HEK293 (cell line): ENCODE measurements around the gene CIB4.

ENCODE experiments used
- CTCF ChIA-PET: fragments of 350-600 bp; formaldehyde crosslinking; extraction: SDS; loops from one replicate; lab custom pipeline; 2021; ENCODE audit warnings: antibody characterized with exemption; lab: Yijun Ruan, JAX
- POLR2A ChIA-PET: fragments of 300-600 bp; formaldehyde crosslinking; extraction: SDS; loops from one replicate; lab custom pipeline; 2020; ENCODE audit warnings: antibody characterized with exemption, inconsistent platforms; lab: Yijun Ruan, JAX
- H3K27ac ChIP-seq: fragments of 200-500 bp; sonication (Bioruptor generic); 2 replicates; pipeline ENCODE4 v1.5.1; 2014; ENCODE audit warnings: low read depth, low read length, control low read depth, inconsistent platforms; ENCODE audit errors: extremely low read depth
- H3K36me3 ChIP-seq, 2 experiments: fragments of 200-500 bp in 1 of 2; sonication (Bioruptor generic) in 1 of 2; 1 replicate in 1 of 2; 2 replicates in 1 of 2; pipeline ENCODE4 v1.5.1; 2014 to 2017; ENCODE audit warnings: inconsistent platforms in 2 of 2, low read length in 2 of 2; ENCODE audit not compliant: control insufficient read depth in 2 of 2, insufficient read depth in 1 of 2
- H3K4me1 ChIP-seq: fragments of 200-500 bp; sonication (Bioruptor generic); 2 replicates; pipeline ENCODE4 v1.5.1; 2014; ENCODE audit warnings: mild to moderate bottlenecking, low read length, inconsistent platforms; ENCODE audit not compliant: control insufficient read depth, insufficient read depth
- H3K4me3 ChIP-seq: 2 replicates; pipeline ENCODE4 v1.5.1; 2011; ENCODE audit warnings: low read depth, mild to moderate bottlenecking, control low read depth, low read length, moderate library complexity
- H3K9me3 ChIP-seq: fragments of 200-500 bp; sonication (Bioruptor generic); 2 replicates; pipeline ENCODE4 v1.5.1; 2014; ENCODE audit warnings: low read depth, low read length, inconsistent platforms; ENCODE audit not compliant: control insufficient read depth, insufficient read depth
- FEZF1 ChIP-seq: fragments of 450-650 bp; formaldehyde crosslinking; IDR thresholded peaks from 2 replicates; pipeline ENCODE4 v1.5.1; 2016; ENCODE audit warnings: missing biosample characterization, missing genetic modification characterization
- IKZF3 ChIP-seq: fragments of 450-650 bp; IDR thresholded peaks from 2 replicates; pipeline ENCODE4 v1.5.0; 2018; ENCODE audit warnings: missing biosample characterization, mild to moderate bottlenecking, missing genetic modification characterization, moderate library complexity
- MZF1 ChIP-seq: fragments of 450-650 bp; formaldehyde crosslinking; IDR thresholded peaks from 2 replicates; pipeline ENCODE4 v1.5.1; 2017; ENCODE audit warnings: missing biosample characterization, missing genetic modification characterization, borderline replicate concordance
- ZBTB26 ChIP-seq: fragments of 450-650 bp; formaldehyde crosslinking; optimal IDR thresholded peaks from 2 replicates; pipeline ENCODE3; 2016; ENCODE audit warnings: missing biosample characterization, mild to moderate bottlenecking, missing genetic modification characterization
- ZBTB8A ChIP-seq: fragments of 450-650 bp; formaldehyde crosslinking; IDR thresholded peaks from 2 replicates; pipeline ENCODE4 v1.5.1; 2016; ENCODE audit warnings: missing biosample characterization, missing genetic modification characterization
- ZNF112 ChIP-seq: fragments of 450-650 bp; formaldehyde crosslinking; IDR thresholded peaks from 2 replicates; pipeline ENCODE4 v1.5.0; 2017; ENCODE audit warnings: missing biosample characterization, missing genetic modification characterization
- ZNF132 ChIP-seq: fragments of 450-650 bp; formaldehyde crosslinking; IDR thresholded peaks from 2 replicates; pipeline ENCODE4 v1.5.1; 2017; ENCODE audit warnings: missing biosample characterization, missing genetic modification characterization, borderline replicate concordance
- ZNF221 ChIP-seq: fragments of 450-650 bp; formaldehyde crosslinking; IDR thresholded peaks from 2 replicates; pipeline ENCODE4 v1.5.1; 2017; ENCODE audit warnings: missing biosample characterization, missing genetic modification characterization, borderline replicate concordance
- ZNF248 ChIP-seq: fragments of 450-650 bp; formaldehyde crosslinking; IDR thresholded peaks from 2 replicates; pipeline ENCODE4 v1.5.1; 2017; ENCODE audit warnings: missing biosample characterization, missing genetic modification characterization
- ZNF302 ChIP-seq: fragments of 450-650 bp; formaldehyde crosslinking; IDR thresholded peaks from 2 replicates; pipeline ENCODE4 v1.5.1; 2016; ENCODE audit warnings: missing biosample characterization, missing genetic modification characterization, low read depth
- ZNF354C ChIP-seq: fragments of 450-650 bp; formaldehyde crosslinking; IDR thresholded peaks from 2 replicates; pipeline ENCODE4 v1.5.1; 2016; ENCODE audit warnings: missing biosample characterization, missing genetic modification characterization, low read depth, borderline replicate concordance
- ZNF366 ChIP-seq: fragments of 450-650 bp; formaldehyde crosslinking; conservative IDR thresholded peaks from 2 replicates; pipeline ENCODE4 v1.5.1; 2016; ENCODE audit warnings: missing biosample characterization, missing genetic modification characterization
- ZNF488 ChIP-seq: fragments of 450-650 bp; formaldehyde crosslinking; IDR thresholded peaks from 2 replicates; pipeline ENCODE4 v1.5.1; 2016; ENCODE audit warnings: missing biosample characterization, missing genetic modification characterization
- ZNF561 ChIP-seq: fragments of 450-650 bp; IDR thresholded peaks from 2 replicates; pipeline ENCODE4 v1.5.1; 2018; ENCODE audit warnings: missing biosample characterization, missing genetic modification characterization, borderline replicate concordance
- ZNF768 ChIP-seq: fragments of 450-650 bp; formaldehyde crosslinking; IDR thresholded peaks from 2 replicates; pipeline ENCODE4 v1.5.1; 2018; ENCODE audit warnings: missing biosample characterization, mild to moderate bottlenecking, missing genetic modification characterization
- ZNF830 ChIP-seq: fragments of 450-650 bp; IDR thresholded peaks from 2 replicates; pipeline ENCODE4 v1.5.0; 2018; ENCODE audit warnings: missing biosample characterization, missing genetic modification characterization, low read depth, mild to moderate bottlenecking, moderate library complexity
- TF ChIP-seq, protein P1 (sequence below): fragments of 450-650 bp; formaldehyde crosslinking; IDR thresholded peaks from 2 replicates; pipeline ENCODE4 v1.5.1; 2016; ENCODE audit warnings: missing biosample characterization, missing genetic modification characterization, borderline replicate concordance
- TF ChIP-seq, protein P2 (sequence below): fragments of 450-650 bp; formaldehyde crosslinking; IDR thresholded peaks from 2 replicates; pipeline ENCODE4 v1.5.1; 2017; ENCODE audit warnings: missing biosample characterization, missing genetic modification characterization
- TF ChIP-seq, protein P3 (sequence below): fragments of 450-650 bp; formaldehyde crosslinking; IDR thresholded peaks from 2 replicates; pipeline ENCODE4 v1.5.1; 2016; ENCODE audit warnings: missing biosample characterization, missing genetic modification characterization, low read depth

CIB4 gene

GRCh38 chr2:26619521-26619951, 21.6 kb downstream of the CIB4 start:
- Histone ChIP-seq H3K4me1 (no peaks in the 10 kb centered on the region), H3K27ac (no peak overlapping the region), H3K36me3 (no peaks in the 10 kb centered on the region), H3K4me3 (no peak overlapping the region), H3K9me3 (no peaks in the 10 kb centered on the region)
- CTCF ChIA-PET: no interaction called here
- TF ChIP-seq, protein P1, sequence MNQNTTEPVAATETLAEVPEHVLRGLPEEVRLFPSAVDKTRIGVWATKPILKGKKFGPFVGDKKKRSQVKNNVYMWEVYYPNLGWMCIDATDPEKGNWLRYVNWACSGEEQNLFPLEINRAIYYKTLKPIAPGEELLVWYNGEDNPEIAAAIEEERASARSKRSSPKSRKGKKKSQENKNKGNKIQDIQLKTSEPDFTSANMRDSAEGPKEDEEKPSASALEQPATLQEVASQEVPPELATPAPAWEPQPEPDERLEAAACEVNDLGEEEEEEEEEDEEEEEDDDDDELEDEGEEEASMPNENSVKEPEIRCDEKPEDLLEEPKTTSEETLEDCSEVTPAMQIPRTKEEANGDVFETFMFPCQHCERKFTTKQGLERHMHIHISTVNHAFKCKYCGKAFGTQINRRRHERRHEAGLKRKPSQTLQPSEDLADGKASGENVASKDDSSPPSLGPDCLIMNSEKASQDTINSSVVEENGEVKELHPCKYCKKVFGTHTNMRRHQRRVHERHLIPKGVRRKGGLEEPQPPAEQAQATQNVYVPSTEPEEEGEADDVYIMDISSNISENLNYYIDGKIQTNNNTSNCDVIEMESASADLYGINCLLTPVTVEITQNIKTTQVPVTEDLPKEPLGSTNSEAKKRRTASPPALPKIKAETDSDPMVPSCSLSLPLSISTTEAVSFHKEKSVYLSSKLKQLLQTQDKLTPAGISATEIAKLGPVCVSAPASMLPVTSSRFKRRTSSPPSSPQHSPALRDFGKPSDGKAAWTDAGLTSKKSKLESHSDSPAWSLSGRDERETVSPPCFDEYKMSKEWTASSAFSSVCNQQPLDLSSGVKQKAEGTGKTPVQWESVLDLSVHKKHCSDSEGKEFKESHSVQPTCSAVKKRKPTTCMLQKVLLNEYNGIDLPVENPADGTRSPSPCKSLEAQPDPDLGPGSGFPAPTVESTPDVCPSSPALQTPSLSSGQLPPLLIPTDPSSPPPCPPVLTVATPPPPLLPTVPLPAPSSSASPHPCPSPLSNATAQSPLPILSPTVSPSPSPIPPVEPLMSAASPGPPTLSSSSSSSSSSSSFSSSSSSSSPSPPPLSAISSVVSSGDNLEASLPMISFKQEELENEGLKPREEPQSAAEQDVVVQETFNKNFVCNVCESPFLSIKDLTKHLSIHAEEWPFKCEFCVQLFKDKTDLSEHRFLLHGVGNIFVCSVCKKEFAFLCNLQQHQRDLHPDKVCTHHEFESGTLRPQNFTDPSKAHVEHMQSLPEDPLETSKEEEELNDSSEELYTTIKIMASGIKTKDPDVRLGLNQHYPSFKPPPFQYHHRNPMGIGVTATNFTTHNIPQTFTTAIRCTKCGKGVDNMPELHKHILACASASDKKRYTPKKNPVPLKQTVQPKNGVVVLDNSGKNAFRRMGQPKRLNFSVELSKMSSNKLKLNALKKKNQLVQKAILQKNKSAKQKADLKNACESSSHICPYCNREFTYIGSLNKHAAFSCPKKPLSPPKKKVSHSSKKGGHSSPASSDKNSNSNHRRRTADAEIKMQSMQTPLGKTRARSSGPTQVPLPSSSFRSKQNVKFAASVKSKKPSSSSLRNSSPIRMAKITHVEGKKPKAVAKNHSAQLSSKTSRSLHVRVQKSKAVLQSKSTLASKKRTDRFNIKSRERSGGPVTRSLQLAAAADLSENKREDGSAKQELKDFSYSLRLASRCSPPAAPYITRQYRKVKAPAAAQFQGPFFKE (tag by site-specific recombination): no peak
- no peak for TF ChIP-seq ZNF488 (tag by site-specific recombination)
- no peak for TF ChIP-seq IKZF3
- no peak for TF ChIP-seq FEZF1 (tag by site-specific recombination)
- TF ChIP-seq, protein P2, sequence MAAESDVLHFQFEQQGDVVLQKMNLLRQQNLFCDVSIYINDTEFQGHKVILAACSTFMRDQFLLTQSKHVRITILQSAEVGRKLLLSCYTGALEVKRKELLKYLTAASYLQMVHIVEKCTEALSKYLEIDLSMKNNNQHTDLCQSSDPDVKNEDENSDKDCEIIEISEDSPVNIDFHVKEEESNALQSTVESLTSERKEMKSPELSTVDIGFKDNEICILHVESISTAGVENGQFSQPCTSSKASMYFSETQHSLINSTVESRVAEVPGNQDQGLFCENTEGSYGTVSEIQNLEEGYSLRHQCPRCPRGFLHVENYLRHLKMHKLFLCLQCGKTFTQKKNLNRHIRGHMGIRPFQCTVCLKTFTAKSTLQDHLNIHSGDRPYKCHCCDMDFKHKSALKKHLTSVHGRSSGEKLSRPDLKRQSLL (tag by site-specific recombination): no peak
- TF ChIP-seq, protein P3, sequence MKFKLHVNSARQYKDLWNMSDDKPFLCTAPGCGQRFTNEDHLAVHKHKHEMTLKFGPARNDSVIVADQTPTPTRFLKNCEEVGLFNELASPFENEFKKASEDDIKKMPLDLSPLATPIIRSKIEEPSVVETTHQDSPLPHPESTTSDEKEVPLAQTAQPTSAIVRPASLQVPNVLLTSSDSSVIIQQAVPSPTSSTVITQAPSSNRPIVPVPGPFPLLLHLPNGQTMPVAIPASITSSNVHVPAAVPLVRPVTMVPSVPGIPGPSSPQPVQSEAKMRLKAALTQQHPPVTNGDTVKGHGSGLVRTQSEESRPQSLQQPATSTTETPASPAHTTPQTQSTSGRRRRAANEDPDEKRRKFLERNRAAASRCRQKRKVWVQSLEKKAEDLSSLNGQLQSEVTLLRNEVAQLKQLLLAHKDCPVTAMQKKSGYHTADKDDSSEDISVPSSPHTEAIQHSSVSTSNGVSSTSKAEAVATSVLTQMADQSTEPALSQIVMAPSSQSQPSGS (tag by site-specific recombination): no peak
- TF ChIP-seq ZNF366 (tag by site-specific recombination): no peak
- no peak for TF ChIP-seq ZNF221 (tag by site-specific recombination)
- no peak for TF ChIP-seq ZNF112
- TF ChIP-seq ZNF302 (tag by site-specific recombination): no peak
- no peak for TF ChIP-seq ZBTB26 (tag by site-specific recombination)
- no peak for TF ChIP-seq ZNF768 (tag by site-specific recombination)
- TF ChIP-seq ZNF354C (tag by site-specific recombination): no peak
- no peak for TF ChIP-seq ZNF830 (tag by site-specific recombination)
- TF ChIP-seq MZF1 (tag by site-specific recombination): no peak
- TF ChIP-seq ZNF561 (tag by site-specific recombination): no peak
- no peak for TF ChIP-seq ZNF132 (tag by site-specific recombination)
- no peak for TF ChIP-seq ZBTB8A (tag by site-specific recombination)
- TF ChIP-seq ZNF248: no peak
- POLR2A ChIA-PET: no interaction called here
